H1 (cell line): Measurements from ENCODE around the gene MLH3.

Source experiments
- EP300 ChIP-seq, 2 experiments: IDR thresholded peaks; 1 replicate in 1 of 2; 2 replicates in 1 of 2; pipeline ENCODE4 v1.6.1; 2011 to 2012; ENCODE audit warnings: low read depth in 2 of 2, low read length in 2 of 2, mild to moderate bottlenecking in 2 of 2, borderline replicate concordance in 1 of 2, inconsistent platforms in 1 of 2, moderate library complexity in 1 of 2
- EZH2 ChIP-seq: fragments of 200-600 bp; sonication (generic); IDR thresholded peaks from 2 replicates; pipeline ENCODE4 v1.7.1; 2012; ENCODE audit warnings: low read depth, mild to moderate bottlenecking, moderate library complexity, low read length, inconsistent platforms; ENCODE audit not compliant: severe bottlenecking
- PHF8 ChIP-seq: fragments of 200-600 bp; sonication (generic); conservative IDR thresholded peaks from 2 replicates; pipeline ENCODE4 v1.7.1; 2012; ENCODE audit warnings: low read depth, mild to moderate bottlenecking, inconsistent platforms, low read length, moderate library complexity
- RFX5 ChIP-seq: IDR thresholded peaks from 2 replicates; pipeline ENCODE4 v1.6.1; 2011; ENCODE audit warnings: low read depth, low read length, improper control_type of control experiment, borderline replicate concordance
- SP1 ChIP-seq: IDR thresholded peaks from 2 replicates; pipeline ENCODE4 v1.6.1; 2011; ENCODE audit warnings: low read depth, low read length
- TF ChIP-seq, protein P1 (sequence below), 3 experiments: IDR thresholded peaks; 1 replicate in 2 of 3; 2 replicates in 1 of 3; pipeline versions ENCODE4 v1.5.1 to v1.6.1; 2011; ENCODE audit warnings: low read length in 3 of 3, mild to moderate bottlenecking in 3 of 3, inconsistent platforms in 2 of 3, low read depth in 1 of 3, moderate library complexity in 1 of 3; ENCODE audit not compliant: insufficient read depth in 1 of 3; ENCODE audit errors: control extremely low read depth in 1 of 3
- TF ChIP-seq, protein P2 (sequence below): IDR thresholded peaks from 2 replicates; pipeline ENCODE4 v1.6.1; 2011; ENCODE audit warnings: low read length, improper control_type of control experiment

DNA sequence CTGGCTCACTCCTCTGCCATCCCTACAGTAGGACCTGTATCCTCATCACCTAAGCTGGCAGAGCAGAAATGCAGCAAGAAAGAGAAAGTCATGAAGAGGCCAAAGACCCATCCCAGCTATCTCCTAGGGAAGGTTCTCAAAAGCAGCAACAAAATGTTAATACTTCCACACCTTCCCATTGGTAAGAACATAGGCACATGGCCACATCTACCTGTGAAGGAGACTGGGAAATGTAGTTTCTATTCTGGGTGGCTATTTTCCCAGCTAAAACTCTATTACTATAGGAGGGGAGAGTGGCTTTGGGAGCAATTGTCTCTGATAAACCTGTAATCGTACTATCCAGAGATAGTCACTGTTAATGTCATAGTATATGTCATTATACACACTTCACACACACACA, 62.3 kb downstream of the MLH3 start:
- TF ChIP-seq, protein P1, sequence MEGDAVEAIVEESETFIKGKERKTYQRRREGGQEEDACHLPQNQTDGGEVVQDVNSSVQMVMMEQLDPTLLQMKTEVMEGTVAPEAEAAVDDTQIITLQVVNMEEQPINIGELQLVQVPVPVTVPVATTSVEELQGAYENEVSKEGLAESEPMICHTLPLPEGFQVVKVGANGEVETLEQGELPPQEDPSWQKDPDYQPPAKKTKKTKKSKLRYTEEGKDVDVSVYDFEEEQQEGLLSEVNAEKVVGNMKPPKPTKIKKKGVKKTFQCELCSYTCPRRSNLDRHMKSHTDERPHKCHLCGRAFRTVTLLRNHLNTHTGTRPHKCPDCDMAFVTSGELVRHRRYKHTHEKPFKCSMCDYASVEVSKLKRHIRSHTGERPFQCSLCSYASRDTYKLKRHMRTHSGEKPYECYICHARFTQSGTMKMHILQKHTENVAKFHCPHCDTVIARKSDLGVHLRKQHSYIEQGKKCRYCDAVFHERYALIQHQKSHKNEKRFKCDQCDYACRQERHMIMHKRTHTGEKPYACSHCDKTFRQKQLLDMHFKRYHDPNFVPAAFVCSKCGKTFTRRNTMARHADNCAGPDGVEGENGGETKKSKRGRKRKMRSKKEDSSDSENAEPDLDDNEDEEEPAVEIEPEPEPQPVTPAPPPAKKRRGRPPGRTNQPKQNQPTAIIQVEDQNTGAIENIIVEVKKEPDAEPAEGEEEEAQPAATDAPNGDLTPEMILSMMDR (IDR thresholded peaks at IDR 0.05; ENCODE audit: control extremely low read depth in 1 of 3, insufficient read depth in 1 of 3, low read depth in 1 of 3, low read length in 3 of 3): no peak
- no peak for TF ChIP-seq EP300 (IDR thresholded peaks at IDR 0.05; ENCODE audit: borderline replicate concordance in 1 of 2, low read depth in 2 of 2, low read length in 2 of 2)
- TF ChIP-seq, protein P2, sequence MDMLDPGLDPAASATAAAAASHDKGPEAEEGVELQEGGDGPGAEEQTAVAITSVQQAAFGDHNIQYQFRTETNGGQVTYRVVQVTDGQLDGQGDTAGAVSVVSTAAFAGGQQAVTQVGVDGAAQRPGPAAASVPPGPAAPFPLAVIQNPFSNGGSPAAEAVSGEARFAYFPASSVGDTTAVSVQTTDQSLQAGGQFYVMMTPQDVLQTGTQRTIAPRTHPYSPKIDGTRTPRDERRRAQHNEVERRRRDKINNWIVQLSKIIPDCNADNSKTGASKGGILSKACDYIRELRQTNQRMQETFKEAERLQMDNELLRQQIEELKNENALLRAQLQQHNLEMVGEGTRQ: peak; percentile 67
- no peak for TF ChIP-seq PHF8
- no peak for TF ChIP-seq EZH2
- no peak for TF ChIP-seq SP1
- no peak for TF ChIP-seq RFX5
